Activated B cell treated with CpG ODN at 0.5 μM for 24 hours (primary cell): ENCODE data around the gene CADM2. TPM values are rescaled to one million over a fixed set of nuclear protein-coding genes. Genes with fewer than 3 reads are reported as not detected.

Source experiments
- ATAC-seq: fragments of 200-7000 bp; cut with Tn5 transposase; one replicate; pipeline ENCODE4 v1.10.0; 2021; ENCODE audit warnings: low read depth, mild to moderate bottlenecking, moderate library complexity
- CTCF ChIA-PET: fragments of 350-600 bp; sonication (Branson Sonifier 250); formaldehyde crosslinking; loops from one replicate; lab custom pipeline; 2021; ENCODE audit warnings: antibody characterized with exemption; lab: Charles Lee
- POLR2A ChIA-PET: fragments of 350-600 bp; sonication (Branson Sonifier 250); formaldehyde crosslinking; loops from one replicate; lab custom pipeline; 2021; ENCODE audit warnings: antibody characterized with exemption; lab: Charles Lee
- DNase-seq: peaks from one replicate; pipeline ENCODE4 v3.0.0; 2022
- H3K27ac Mint-ChIP-seq: one replicate; pipeline ENCODE4 v1.8.0; 2020; ENCODE audit warnings: mixed read lengths
- H3K27me3 Mint-ChIP-seq: one replicate; pipeline ENCODE4 v1.8.0; 2021; ENCODE audit warnings: mixed read lengths
- H3K36me3 Mint-ChIP-seq: one replicate; pipeline ENCODE4 v1.8.0; 2021; ENCODE audit warnings: low read depth, mixed read lengths
- H3K4me1 Mint-ChIP-seq: one replicate; pipeline ENCODE4 v1.8.0; 2021; ENCODE audit warnings: mixed read lengths
- H3K4me3 Mint-ChIP-seq: one replicate; pipeline ENCODE4 v1.8.0; 2020; ENCODE audit warnings: mild to moderate bottlenecking, mixed read lengths
- H3K9me3 Mint-ChIP-seq: one replicate; pipeline ENCODE4 v1.8.0; 2020; ENCODE audit warnings: mixed read lengths
- intact Hi-C: fragments of 100-400 bp; cut with micrococcal nuclease; formaldehyde crosslinking; loops from one replicate; pipeline ENCODE4 v1.15.1; 2024
- total RNA-seq: library from RNA; stranded (reverse); gene quantifications from 2 replicates; pipeline ENCODE4 v1.2.3, GENCODE V29; 2022
- TF ChIP-seq, protein P1 (sequence below): fragments of 200-600 bp; IDR thresholded peaks from one replicate; pipeline ENCODE4 v1.8.0; 2022; ENCODE audit warnings: antibody characterized with exemption, mild to moderate bottlenecking

Gene CADM2
- total RNA-seq, 1 donor from 2014 or later = not detected

DNA sequence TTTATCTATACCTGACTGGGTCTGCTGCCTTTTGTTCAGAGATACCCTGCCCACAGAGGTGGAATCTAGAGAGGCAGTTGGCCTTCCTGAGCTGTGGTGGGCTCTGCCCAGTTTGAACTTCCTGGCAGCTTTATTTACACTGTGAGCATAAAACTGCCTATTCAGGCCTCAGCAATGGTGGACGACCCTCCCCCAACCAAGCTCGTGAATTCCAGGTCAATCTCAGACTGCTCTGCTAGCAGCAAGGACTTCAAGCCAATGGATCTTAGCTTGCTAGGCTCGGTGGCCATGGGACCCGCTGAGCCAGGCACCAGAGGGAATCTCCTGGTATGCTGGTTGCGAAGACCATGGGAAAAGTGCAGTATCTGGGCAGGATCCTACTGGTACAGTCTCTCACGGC lies 270.2 kb downstream of the CADM2 start:
- Mint-ChIP-seq H3K9me3 (peaks cover 15% of the 10 kb centered on the region), H3K4me3 (no peak overlapping the region), H3K4me1 (no peaks in the 10 kb centered on the region), H3K27me3 (no peaks in the 10 kb centered on the region), H3K36me3 (no peaks in the 10 kb centered on the region), H3K27ac (no peak overlapping the region)
- DNase-seq (no peak), ATAC-seq (no peak)
- POLR2A ChIA-PET = no interaction called here
- TF ChIP-seq, protein P1, sequence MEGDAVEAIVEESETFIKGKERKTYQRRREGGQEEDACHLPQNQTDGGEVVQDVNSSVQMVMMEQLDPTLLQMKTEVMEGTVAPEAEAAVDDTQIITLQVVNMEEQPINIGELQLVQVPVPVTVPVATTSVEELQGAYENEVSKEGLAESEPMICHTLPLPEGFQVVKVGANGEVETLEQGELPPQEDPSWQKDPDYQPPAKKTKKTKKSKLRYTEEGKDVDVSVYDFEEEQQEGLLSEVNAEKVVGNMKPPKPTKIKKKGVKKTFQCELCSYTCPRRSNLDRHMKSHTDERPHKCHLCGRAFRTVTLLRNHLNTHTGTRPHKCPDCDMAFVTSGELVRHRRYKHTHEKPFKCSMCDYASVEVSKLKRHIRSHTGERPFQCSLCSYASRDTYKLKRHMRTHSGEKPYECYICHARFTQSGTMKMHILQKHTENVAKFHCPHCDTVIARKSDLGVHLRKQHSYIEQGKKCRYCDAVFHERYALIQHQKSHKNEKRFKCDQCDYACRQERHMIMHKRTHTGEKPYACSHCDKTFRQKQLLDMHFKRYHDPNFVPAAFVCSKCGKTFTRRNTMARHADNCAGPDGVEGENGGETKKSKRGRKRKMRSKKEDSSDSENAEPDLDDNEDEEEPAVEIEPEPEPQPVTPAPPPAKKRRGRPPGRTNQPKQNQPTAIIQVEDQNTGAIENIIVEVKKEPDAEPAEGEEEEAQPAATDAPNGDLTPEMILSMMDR = no peak
- CTCF ChIA-PET = no interaction called here
- intact Hi-C loops = no loop called here

GRCh38 chr3:85244091-85244490 lies 285.3 kb downstream of the CADM2 start:
- DNase-seq (no peak), ATAC-seq (no peak)
- Mint-ChIP-seq H3K4me3 (no peak overlapping the region), H3K9me3 (peaks cover 3% of the 10 kb centered on the region), H3K4me1 (no peaks in the 10 kb centered on the region), H3K36me3 (no peaks in the 10 kb centered on the region), H3K27me3 (no peaks in the 10 kb centered on the region), H3K27ac (no peak overlapping the region)
- TF ChIP-seq, protein P1 = no peak
- intact Hi-C loops = no loop called here
- POLR2A ChIA-PET = no interaction called here
- CTCF ChIA-PET = no interaction called here

DNA sequence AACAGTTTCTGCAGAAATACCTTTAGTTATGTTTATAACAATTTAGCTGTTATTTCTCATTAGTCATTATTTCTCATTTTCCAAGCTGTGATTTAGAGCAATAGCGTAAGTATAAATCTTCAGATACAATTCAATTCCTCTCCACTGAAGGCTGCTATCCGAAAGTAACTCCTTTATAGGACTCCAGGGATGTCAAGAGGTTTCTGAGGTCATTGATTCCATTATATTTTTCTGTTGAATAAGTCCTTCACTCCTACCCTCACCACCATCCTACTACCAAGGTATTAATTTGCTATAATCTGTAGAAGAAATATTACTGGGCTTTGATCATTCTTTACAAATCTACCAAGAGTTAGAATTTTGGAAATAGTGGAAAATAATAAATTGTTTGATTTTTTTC lies 285.7 kb downstream of the CADM2 start:
- Mint-ChIP-seq H3K27me3 (no peaks in the 10 kb centered on the region), H3K4me3 (no peak overlapping the region), H3K9me3 (peaks cover 3% of the 10 kb centered on the region), H3K27ac (no peak overlapping the region), H3K4me1 (no peaks in the 10 kb centered on the region), H3K36me3 (no peaks in the 10 kb centered on the region)
- ChIA-PET POLR2A (no interaction called here), CTCF (no interaction called here)
- intact Hi-C loops = no loop called here
- DNase-seq (no peak), ATAC-seq (no peak)
- TF ChIP-seq, protein P1 = no peak

DNA sequence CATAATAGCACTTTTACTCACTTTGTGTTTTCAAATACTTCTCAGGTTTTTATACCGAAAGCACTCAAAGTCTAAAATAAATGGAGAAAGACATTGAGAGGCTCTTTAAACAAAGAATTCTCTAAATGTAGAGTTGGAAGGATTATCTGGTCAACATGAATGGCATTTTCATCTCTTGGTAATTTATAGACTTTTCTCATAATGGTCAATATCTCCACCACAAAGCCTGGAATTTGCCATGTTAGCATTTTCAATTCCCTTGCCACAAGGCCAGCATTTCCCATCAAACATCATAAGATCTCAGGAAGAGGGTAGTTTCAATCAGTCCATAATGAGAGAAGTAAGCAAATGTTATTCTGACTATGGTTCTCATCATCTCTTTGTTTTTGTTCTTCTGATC lies 293.0 kb downstream of the CADM2 start:
- Mint-ChIP-seq H3K27ac (no peak overlapping the region), H3K4me1 (no peaks in the 10 kb centered on the region), H3K36me3 (no peaks in the 10 kb centered on the region), H3K4me3 (no peak overlapping the region), H3K9me3 (peaks cover 3% of the 10 kb centered on the region), H3K27me3 (no peaks in the 10 kb centered on the region)
- DNase-seq (no peak), ATAC-seq (no peak)
- TF ChIP-seq, protein P1 = no peak
- intact Hi-C loops = no loop called here
- CTCF ChIA-PET = no interaction called here
- POLR2A ChIA-PET = no interaction called here

GRCh38 chr3:85252686-85253085 lies 293.9 kb downstream of the CADM2 start:
- Mint-ChIP-seq H3K4me3 (no peak overlapping the region), H3K27me3 (no peaks in the 10 kb centered on the region), H3K36me3 (no peaks in the 10 kb centered on the region), H3K9me3 (peaks cover 3% of the 10 kb centered on the region), H3K27ac (no peak overlapping the region), H3K4me1 (no peaks in the 10 kb centered on the region)
- ChIA-PET POLR2A (no interaction called here), CTCF (no interaction called here)
- DNase-seq (no peak), ATAC-seq (no peak)
- TF ChIP-seq, protein P1 = no peak
- intact Hi-C loops = no loop called here
